GM18519 (cell line): Measurements from ENCODE around the gene TRPC6.
A peak's percentile ranks its signal among the peaks of the same experiment; 100 is the strongest.

Experiments used
- ATAC-seq: cut with Tn5 transposase; IDR thresholded peaks from one replicate; pipeline ENCODE4 v1.9.1; 2021; ENCODE audit warnings: mild to moderate bottlenecking, moderate library complexity; ENCODE audit not compliant: unreplicated experiment, low FRiP score

The TRPC6 gene

GRCh38 chr11:101583251-101584128, at the start of gene TRPC6:
TSS of gene TRPC6 (minus strand) at chr11:101584007. CDS start at chr11:101583503, 504 bp downstream.
- no peak for ATAC-seq

GRCh38 chr11:101620026-101620425, 36.2 kb upstream of the TRPC6 start:
- ATAC-seq = no peak

GRCh38 chr11:101618709-101619108, 34.9 kb upstream of the TRPC6 start:
- ATAC-seq = no peak

- no peak for ATAC-seq
These were observed 34.0 kb upstream of the TRPC6 start for GRCh38 chr11:101617735-101618332.

GRCh38 chr11:101612481-101612880, 28.7 kb upstream of the TRPC6 start:
- ATAC-seq = no peak

- no peak for ATAC-seq
These were observed 17.1 kb upstream of the TRPC6 start for GRCh38 chr11:101600924-101601323.

GRCh38 chr11:101586965-101587364, 3.2 kb upstream of the TRPC6 start:
- ATAC-seq = no peak

- no peak for ATAC-seq
These were observed 848 bp upstream of the TRPC6 start for GRCh38 chr11:101584655-101585054.

GRCh38 chr11:101584129-101584515, 315 bp upstream of the TRPC6 start:
- no peak for ATAC-seq

- ATAC-seq = no peak
These were observed 887 bp downstream of the TRPC6 start for GRCh38 chr11:101582989-101583250.

GRCh38 chr11:101582236-101582988, 1.4 kb downstream of the TRPC6 start:
- ATAC-seq = no peak

GRCh38 chr11:101577461-101577860, 6.3 kb downstream of the TRPC6 start:
- no peak for ATAC-seq

GRCh38 chr11:101576456-101576855, 7.4 kb downstream of the TRPC6 start:
- ATAC-seq = no peak

GRCh38 chr11:101574886-101575285, 8.9 kb downstream of the TRPC6 start:
- ATAC-seq = no peak

GRCh38 chr11:101567071-101567470, 16.7 kb downstream of the TRPC6 start:
- ATAC-seq = no peak

GRCh38 chr11:101566626-101567025, 17.2 kb downstream of the TRPC6 start:
- no peak for ATAC-seq

- ATAC-seq = no peak
These were observed 20.6 kb downstream of the TRPC6 start for GRCh38 chr11:101563166-101563565.

GRCh38 chr11:101555366-101555765, 28.4 kb downstream of the TRPC6 start:
- no peak for ATAC-seq

GRCh38 chr11:101553891-101554292, 29.9 kb downstream of the TRPC6 start:
- peak; percentile 99 for ATAC-seq

GRCh38 chr11:101552888-101553287, 30.9 kb downstream of the TRPC6 start:
- no peak for ATAC-seq

GRCh38 chr11:101528541-101528940, 55.3 kb downstream of the TRPC6 start:
- ATAC-seq = no peak
